ENCODE data around the gene ITGB8.

DNA sequence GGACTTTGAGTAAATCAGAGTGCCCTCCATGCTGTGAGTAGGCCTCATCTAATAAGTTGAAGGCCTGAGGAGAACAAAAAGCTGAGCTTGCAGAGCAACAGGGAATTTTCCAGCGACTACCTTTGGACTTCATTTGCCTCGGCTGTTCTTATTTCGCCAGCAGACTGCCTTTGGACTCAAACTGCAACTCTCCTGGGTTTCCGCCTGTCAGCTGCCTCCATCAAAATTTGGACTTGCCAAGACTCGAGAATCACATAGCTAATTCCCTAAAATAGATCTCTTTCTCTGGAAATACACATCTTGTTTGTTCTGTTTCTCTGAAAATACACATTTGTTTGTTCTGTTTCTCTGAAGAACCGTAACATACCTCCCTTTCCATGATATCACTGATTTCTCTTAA lies 93.8 kb downstream of the ITGB8 start:
- TF ChIP-seq POLR2A (IDR thresholded peaks at IDR 0.05; ENCODE audit: low read length) (no peak), GATA1 (IDR thresholded peaks at IDR 0.05; ENCODE audit: low read depth, low read length) (no peak)
